Adrenal gland (tissue), 12 donors: Measurements from ENCODE around the gene PTPRN2. TPM values are rescaled to one million over a fixed set of nuclear protein-coding genes. Genes with fewer than 3 reads are reported as not detected.

Experiments
- DNase-seq, 7 donors: peaks; one replicate each; pipeline ENCODE4 v3.0.0-alpha.2; 2019 to 2020
- H3K27ac ChIP-seq, 5 donors: fragments of 200-600 bp; sonication (generic) in 4 of 5; 1 replicate in 3 of 5; 2 replicates in 2 of 5; pipeline versions ENCODE4 v1.5.1 to v1.8.0; 2016 to 2020; ENCODE audit warnings: mild to moderate bottlenecking in 1 of 5
- H3K27me3 ChIP-seq: fragments of 200-600 bp; 2 replicates; pipeline ENCODE4 v1.8.0; 2021
- H3K36me3 ChIP-seq, 2 donors: fragments of 200-600 bp; replicated peaks in 1 of 2; 1 replicate in 1 of 2; 2 replicates in 1 of 2; pipeline versions ENCODE4 v1.5.1 to v1.8.0; 2018 to 2022
- H3K4me1 ChIP-seq, 2 donors: fragments of 200-600 bp; replicated peaks in 1 of 2; 1 replicate in 1 of 2; 2 replicates in 1 of 2; pipeline versions ENCODE4 v1.5.1 to v1.8.0; 2018 to 2021
- H3K4me3 ChIP-seq, 4 donors: fragments of 200-600 bp; sonication (generic) in 3 of 4; one replicate each; pipeline ENCODE4 v1.5.1; 2016 to 2018
- H3K9me3 ChIP-seq, 3 donors: fragments of 200-600 bp; sonication (generic) in 1 of 3; replicated peaks in 1 of 3; 1 replicate in 2 of 3; 2 replicates in 1 of 3; pipeline versions ENCODE4 v1.5.1 to v1.8.0; 2016 to 2021
- CTCF ChIP-seq, 6 experiments: fragments of 450-650 bp in 4 of 6; fragments of 200-600 bp in 2 of 6; sonication (generic) in 1 of 6; IDR thresholded peaks; 1 replicate in 5 of 6; 2 replicates in 1 of 6; pipeline versions ENCODE4 v1.5.1 to v1.8.0; 2016 to 2021; ENCODE audit warnings: antibody characterized with exemption in 6 of 6, mild to moderate bottlenecking in 2 of 6, moderate library complexity in 1 of 6
- POLR2A ChIP-seq, 2 donors: fragments of 450-650 bp; IDR thresholded peaks; one replicate each; pipeline ENCODE4 v1.6.1; 2017; ENCODE audit warnings: antibody characterized with exemption in 2 of 2, mild to moderate bottlenecking in 2 of 2, moderate library complexity in 1 of 2
- WGBS, 4 donors: extraction: QIAGEN DNeasy Blood & Tissue Kit in 2 of 4; methylation state at CpG; one replicate each; pipeline versions ENCODE4 v1.1.5 to v1.1.7; 2013 to 2017; 5-methylcytosine and 5-hydroxymethylcytosine counted together
- intact Hi-C, 2 donors: fragments of 100-400 bp; cut with DNase I; formaldehyde crosslinking; loops; one replicate each; pipeline versions ENCODE4 v1.14.1 to v1.15.0; 2022 to 2023
- polyA plus RNA-seq, 3 donors: library from polyadenylated mRNA; stranded (reverse); fragments of 200-250 nt in 2 of 3; fragments of 350-450 nt in 1 of 3; fragmentation: Illumina TruSeq in 1 of 3; extraction: RNeasy Lipid Tissue Mini Kit (QIAGEN cat#74804) in 1 of 3; gene quantifications; one replicate each; pipeline ENCODE4 v1.2.3, GENCODE V29; 2013 to 2014
- total RNA-seq, 9 donors: library from RNA; depleted of rRNA in 4 of 9; stranded (reverse); fragments of >200 nt in 4 of 9; fragments of 120-200 nt in 1 of 9; fragmentation: NEBNext Ultra II Directional in 1 of 9; extraction: Animal tissue kit (Norgen Biotek cat#: 25700) in 1 of 9; gene quantifications; one replicate each; pipeline versions ENCODE4 v1.1.0 to v1.2.4, GENCODE V29; 2013 to 2023
- donor health status: healthy with polysubstance abuse.
- donor health status: Bipolar disorder and iron deficiency.
- donor health status: DM: yes; HTN: yes; CAD: no.
- donor health status: DM: no; HTN: no; CAD: no.
- donor health status: DM: no; HTN: no; CAD: no.
- donor health status: DM: yes; HTN: yes; CAD: no.

PTPRN2 gene
- total and polyA plus RNA-seq, 12 donors = 2.2 to 16.2 (median 3.4) TPM

DNA sequence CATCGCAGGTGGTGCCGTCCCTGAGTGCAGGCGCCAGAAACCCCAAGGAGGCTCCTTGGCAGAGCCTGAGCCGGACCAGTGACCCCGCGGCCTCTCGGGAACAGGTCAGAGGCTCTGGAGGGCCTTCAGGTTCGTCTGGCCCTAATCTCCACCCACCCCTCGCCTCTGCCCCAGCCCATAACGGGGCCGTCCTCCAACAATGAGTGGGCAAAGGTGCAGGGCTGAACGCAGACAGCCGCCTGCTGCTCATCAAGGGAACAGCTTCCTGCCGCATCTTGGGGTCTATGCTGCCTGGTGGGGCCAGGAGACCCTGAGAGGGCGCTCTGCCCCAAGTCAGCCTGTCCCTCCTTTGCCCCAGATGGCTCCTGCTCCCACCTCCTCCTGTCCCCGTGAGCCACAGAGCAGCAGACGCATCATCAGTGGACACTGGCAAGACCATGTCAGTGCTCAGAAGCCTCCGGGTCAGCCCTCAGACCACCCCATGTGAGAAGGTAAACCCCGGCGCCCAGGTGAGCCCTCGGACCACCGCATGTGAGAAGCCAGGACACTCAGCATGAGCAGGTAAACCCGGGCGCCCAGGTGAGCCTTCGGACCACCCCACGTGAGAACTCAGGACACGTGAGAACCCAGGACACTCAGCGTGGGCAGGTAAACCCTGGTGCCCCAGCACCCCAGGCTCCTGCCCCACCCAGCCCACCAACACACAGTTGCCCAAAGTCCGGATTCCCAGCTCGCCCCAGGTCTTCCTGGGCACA, 142.0 kb downstream of the PTPRN2 start:
- no peaks in the 10 kb centered on the region for H3K36me3 ChIP-seq
- no peaks in the 10 kb centered on the region for H3K27me3 ChIP-seq
- peak in 1 of 7 donors; percentile 42 for DNase-seq
- no peaks in the 10 kb centered on the region for H3K9me3 ChIP-seq
- no peak for TF ChIP-seq CTCF (IDR thresholded peaks at IDR 0.05)
- TF ChIP-seq POLR2A (IDR thresholded peaks at IDR 0.05) = no peak
- no peaks in the 10 kb centered on the region for H3K4me1 ChIP-seq
- intact Hi-C loops = no loop called here
- no peak overlapping the region for H3K27ac ChIP-seq
- no peak overlapping the region for H3K4me3 ChIP-seq
- WGBS, 4 donors = 63 to 88% (median 76%) methylated on average over 3 to 30 of the region's 30 CpGs

DNA sequence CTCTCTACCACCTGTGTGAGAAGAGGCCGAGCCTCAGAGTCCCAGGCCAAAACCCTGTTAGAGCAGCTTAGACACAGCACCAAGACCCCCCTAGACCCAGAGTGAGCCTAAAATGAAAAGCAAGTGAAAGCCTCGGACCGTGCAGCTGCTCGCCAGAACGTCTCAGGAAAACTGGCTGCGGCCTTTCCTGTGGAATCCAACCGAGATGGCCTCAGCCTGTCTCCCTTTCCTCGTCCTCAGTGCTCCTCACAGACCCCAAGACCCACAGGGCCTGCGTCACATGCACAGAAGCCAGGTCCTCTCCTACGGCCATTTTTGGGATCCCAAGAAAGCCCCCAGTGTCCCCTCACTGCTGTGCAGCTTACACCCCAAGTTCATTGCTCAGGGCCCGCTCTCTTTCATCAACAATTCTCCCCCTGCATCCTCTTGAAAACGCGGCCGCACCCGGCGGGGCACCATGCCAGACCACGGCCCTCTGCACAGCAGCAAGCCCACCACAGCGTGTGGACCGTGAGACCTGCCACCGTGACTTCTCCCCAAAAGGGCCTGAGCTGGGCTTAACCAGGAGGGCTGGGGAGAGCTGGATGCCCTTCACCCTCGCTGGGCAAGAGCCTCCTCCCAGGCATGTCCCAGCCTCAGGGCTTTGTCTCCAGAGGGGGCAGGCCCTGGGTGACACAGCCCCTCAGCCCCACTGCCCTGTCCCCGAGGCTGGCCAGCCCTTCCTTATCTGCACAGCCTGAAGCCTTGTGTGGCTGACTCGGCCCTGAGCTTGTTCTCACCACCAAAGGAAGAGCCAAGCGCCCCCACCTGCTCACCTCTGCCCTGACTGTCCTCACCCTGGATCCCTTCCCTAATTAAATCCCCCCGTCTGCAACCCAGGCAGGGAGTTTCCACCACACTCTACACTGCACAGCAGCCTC, 142.9 kb downstream of the PTPRN2 start:
- Histone ChIP-seq H3K36me3 (no peaks in the 10 kb centered on the region), H3K4me1 (no peaks in the 10 kb centered on the region), H3K4me3 (no peak overlapping the region), H3K27me3 (no peaks in the 10 kb centered on the region), H3K9me3 (no peaks in the 10 kb centered on the region), H3K27ac (no peak overlapping the region)
- 62 to 72% (median 72%) methylated on average over 10 to 25 of the region's 25 CpGs for whole genome bisulfite sequencing, 4 donors
- TF ChIP-seq POLR2A (IDR thresholded peaks at IDR 0.05) = no peak
- TF ChIP-seq CTCF (IDR thresholded peaks at IDR 0.05) = no peak
- peak in 1 of 7 donors; percentile 36 for DNase-seq
- intact Hi-C loops = no loop called here

DNA sequence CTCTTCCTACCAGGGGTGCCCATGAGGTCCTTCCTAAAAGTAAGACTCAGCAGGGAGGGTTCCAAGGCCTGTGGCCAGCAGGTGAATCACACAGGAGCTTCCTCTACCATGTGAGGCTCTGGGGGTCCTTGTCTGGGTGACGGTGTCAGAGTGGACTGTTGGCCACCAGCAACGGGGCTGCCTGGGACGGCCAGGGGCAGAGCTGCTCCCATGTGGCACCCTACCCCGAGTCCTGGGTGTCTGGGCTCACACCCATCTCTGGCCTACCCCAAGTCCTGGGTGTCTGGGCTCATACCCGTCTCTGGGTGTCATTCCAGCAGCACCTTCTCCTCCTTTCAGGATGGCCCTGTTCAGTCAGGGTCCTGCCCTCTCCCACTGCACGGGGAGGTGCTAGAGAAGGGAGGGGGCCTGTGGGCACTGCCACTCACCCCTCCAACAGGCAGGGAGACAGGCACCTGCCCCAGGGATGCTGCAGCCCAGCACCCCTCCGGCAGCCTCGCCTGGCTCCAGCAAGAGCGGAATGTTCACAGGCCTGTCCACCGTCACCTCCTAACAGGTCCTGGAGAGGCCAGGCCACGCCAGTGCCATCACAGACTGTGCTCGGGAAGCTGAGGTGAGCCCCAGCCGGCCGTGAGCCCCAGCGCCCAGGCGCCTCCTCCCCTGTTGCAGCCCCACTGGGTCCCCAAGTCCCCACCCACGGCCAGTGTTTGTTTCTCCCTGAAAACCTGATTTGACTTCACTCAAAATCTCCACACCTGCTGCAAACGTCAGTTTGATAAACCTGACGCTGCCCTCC, 143.7 kb downstream of the PTPRN2 start:
- 75 to 91% (median 82%) methylated on average over 7 to 19 of the region's 19 CpGs for WGBS, 4 donors
- intact Hi-C loops = no loop called here
- TF ChIP-seq POLR2A (IDR thresholded peaks at IDR 0.05) = no peak
- no peaks in the 10 kb centered on the region for H3K27me3 ChIP-seq
- no peak overlapping the region for H3K4me3 ChIP-seq
- no peaks in the 10 kb centered on the region for H3K4me1 ChIP-seq
- no peaks in the 10 kb centered on the region for H3K9me3 ChIP-seq
- no peaks in the 10 kb centered on the region for H3K36me3 ChIP-seq
- DNase-seq = peak in 1 of 7 donors; percentile 44
- no peak overlapping the region for H3K27ac ChIP-seq

DNA sequence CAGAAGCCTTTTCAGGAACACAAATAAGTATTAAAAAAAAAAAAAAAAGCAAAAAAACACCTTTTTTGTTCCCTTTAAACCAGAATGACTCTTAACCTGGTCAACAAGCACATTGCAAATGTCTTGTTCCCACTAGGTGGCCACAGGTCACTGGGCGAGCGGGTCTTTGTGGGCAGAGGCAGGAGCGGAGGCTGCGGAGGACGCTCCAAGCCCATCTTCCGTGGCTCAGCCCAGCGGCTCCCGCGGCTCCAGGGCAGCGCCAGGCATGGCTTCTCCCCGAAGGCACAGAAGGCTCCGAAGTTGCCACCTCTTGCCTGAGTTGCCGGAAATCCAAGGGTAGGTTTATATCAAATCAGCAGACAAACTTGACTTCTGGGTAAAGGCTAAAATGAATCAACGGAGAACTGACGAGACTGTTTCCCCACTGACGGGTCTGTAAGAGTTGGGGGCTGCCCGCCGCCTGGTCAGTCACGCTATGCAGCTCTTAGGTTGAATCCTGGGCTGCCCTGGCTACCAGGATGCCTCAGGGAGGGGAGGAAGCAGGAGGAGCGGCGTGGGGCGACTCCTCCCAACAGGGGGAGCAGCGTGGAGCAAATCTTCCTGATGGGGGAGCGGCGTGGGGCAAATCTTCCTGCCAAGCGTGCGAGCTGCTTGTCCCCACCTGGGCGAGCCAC, 144.5 kb downstream of the PTPRN2 start:
- Histone ChIP-seq H3K36me3 (no peaks in the 10 kb centered on the region), H3K4me1 (no peaks in the 10 kb centered on the region), H3K27me3 (no peaks in the 10 kb centered on the region), H3K4me3 (no peak overlapping the region), H3K9me3 (no peaks in the 10 kb centered on the region), H3K27ac (no peak overlapping the region)
- TF ChIP-seq POLR2A (IDR thresholded peaks at IDR 0.05) (no peak), CTCF (IDR thresholded peaks at IDR 0.05) (no peak)
- DNase-seq = peak in 1 of 7 donors; percentile 35
- 77 to 88% (median 82%) methylated on average over 27 to 28 of the region's 28 CpGs for WGBS, 4 donors
- intact Hi-C loops = no loop called here
